Measurements from ENCODE around the gene EP400. TPM values are rescaled to one million over a fixed set of nuclear protein-coding genes. Genes with fewer than 3 reads are reported as not detected.

Gene EP400
- total RNA-seq, 1 experiment from 2014 or later, result 61.7 TPM

GRCh38 chr12:132129007-132129406 is 179.3 kb downstream of the EP400 start:
- no peak for DNase-seq
- peaks cover 21% of the 10 kb centered on the region for H3K9me3 ChIP-seq (ENCODE audit: control insufficient read depth, low read depth, low read length)
- no peak overlapping the region for H2BK15ac ChIP-seq (ENCODE audit: low read depth, low read length)
- no peak overlapping the region for H4K91ac ChIP-seq (ENCODE audit: insufficient read length, low read depth, low read length)
- Mint-ChIP-seq H3K4me3 (no peak overlapping the region), H3K27me3 (ENCODE audit: low read depth) (peaks cover 32% of the 10 kb centered on the region), H3K4me1 (no peaks in the 10 kb centered on the region), H3K27ac (no peak overlapping the region), H3K9me3 (peaks cover 41 to 50% of the 10 kb centered on the region in 2 experiments), H3K36me3 (ENCODE audit: insufficient read depth in 1 of 3, low read depth in 3 of 3) (peaks cover 55 to 69% (median 58%) of the 10 kb centered on the region in 3 experiments)
- H3K23ac ChIP-seq (ENCODE audit: insufficient read length, low read depth, low read length), result no peak overlapping the region
- no peaks in the 10 kb centered on the region for H3K79me1 ChIP-seq (ENCODE audit: insufficient read depth, low read depth, low read length, poor library complexity, severe bottlenecking)
- H2BK20ac ChIP-seq (ENCODE audit: low read depth, low read length, poor library complexity, severe bottlenecking), result no peak overlapping the region
- WGBS (ENCODE audit: extremely low coverage, insufficient read length, low lambda C conversion rate), result no CpG with 5 or more reads among the region's 3 CpGs
- H3K79me2 ChIP-seq (ENCODE audit: insufficient read depth, low read length), result no peaks in the 10 kb centered on the region
- no peak overlapping the region for H3K4ac ChIP-seq (ENCODE audit: low read depth, low read length)
- no peak overlapping the region for H3K56ac ChIP-seq (ENCODE audit: insufficient read length, low read depth, low read length)
- TF ChIP-seq CTCF (conservative IDR thresholded peaks at IDR 0.05), result no peak
- no peak overlapping the region for H4K8ac ChIP-seq (replicated peaks; ENCODE audit: insufficient read length, low read depth, low read length)
- no peak overlapping the region for H2AK5ac ChIP-seq (ENCODE audit: insufficient read length, low read length)
- H3K4me2 ChIP-seq (ENCODE audit: insufficient read depth, insufficient read length, low read length), result no peak overlapping the region
- no peak overlapping the region for H3K9ac ChIP-seq (ENCODE audit: extremely low read depth, insufficient read length, low read length)
- no peak overlapping the region for H3K18ac ChIP-seq (ENCODE audit: insufficient read length, low read depth, low read length)
- no peak overlapping the region for H2AFZ ChIP-seq (ENCODE audit: low read length)
- no peak overlapping the region for H3T11ph ChIP-seq (ENCODE audit: low read length)
- no peaks in the 10 kb centered on the region for H4K20me1 ChIP-seq (ENCODE audit: control insufficient read depth, insufficient read depth, insufficient read length)
- no peak overlapping the region for H2BK5ac ChIP-seq (ENCODE audit: insufficient read length, low read length)
- H3K27me3 ChIP-seq (ENCODE audit: insufficient read depth, low read length), result no peaks in the 10 kb centered on the region
- H4K5ac ChIP-seq (ENCODE audit: insufficient read length, low read depth, low read length), result no peak overlapping the region
- H3K4me1 ChIP-seq (ENCODE audit: insufficient read depth, low read length), result no peaks in the 10 kb centered on the region
- no peak overlapping the region for H2BK120ac ChIP-seq (ENCODE audit: low read depth, low read length, poor library complexity, severe bottlenecking)
- H2BK12ac ChIP-seq (ENCODE audit: insufficient read length, low read depth, low read length), result no peak overlapping the region
- H3K14ac ChIP-seq (ENCODE audit: insufficient read depth, low read length), result no peak overlapping the region
- no peak overlapping the region for H3K27ac ChIP-seq (ENCODE audit: insufficient read length, low read depth, low read length)
- H3K23me2 ChIP-seq (ENCODE audit: insufficient read length, low read depth, low read length, poor library complexity, severe bottlenecking), result no peaks in the 10 kb centered on the region
